Measurements from ENCODE around the gene NDST1.

NDST1 gene

DNA sequence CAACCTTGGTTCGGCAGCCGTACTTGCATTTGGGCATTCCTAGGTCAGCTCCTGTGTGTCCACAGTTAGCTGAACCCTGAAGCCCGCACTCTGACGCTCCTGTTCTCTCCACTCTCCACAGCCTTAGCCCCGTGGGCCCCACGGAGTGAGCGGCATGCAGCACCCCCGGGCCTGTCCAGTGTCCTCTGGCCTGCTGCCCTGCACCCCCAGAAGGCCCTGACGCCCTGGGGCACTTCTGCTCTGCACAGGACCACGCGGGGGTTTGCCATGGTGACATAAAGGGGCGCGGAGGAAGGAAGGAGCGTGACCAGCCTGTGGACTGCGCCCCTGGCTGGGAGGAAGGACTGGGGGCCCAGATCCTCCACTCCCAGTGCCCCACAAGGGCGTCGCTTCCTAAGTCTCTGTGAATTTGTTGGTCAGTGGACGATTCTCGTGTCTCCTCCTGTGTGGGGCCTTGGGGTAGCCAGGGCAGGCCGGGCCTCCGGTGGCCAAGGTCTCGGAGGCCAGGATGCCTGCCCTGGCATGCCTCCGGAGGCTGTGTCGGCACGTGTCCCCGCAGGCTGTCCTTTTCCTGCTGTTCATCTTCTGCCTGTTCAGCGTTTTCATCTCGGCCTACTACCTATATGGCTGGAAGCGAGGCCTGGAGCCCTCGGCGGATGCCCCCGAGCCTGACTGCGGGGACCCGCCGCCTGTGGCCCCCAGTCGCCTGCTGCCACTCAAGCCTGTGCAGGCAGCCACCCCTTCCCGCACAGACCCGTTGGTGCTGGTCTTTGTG is 13.0 kb downstream of the NDST1 start:
- in situ Hi-C loops (cut with HindIII; ENCODE audit: low pct_ligation_motif_present, low sequenced_read_pairs): no loop called here
- H3K4me3 ChIP-seq (ENCODE audit: low read depth, low read length): no peak overlapping the region

DNA sequence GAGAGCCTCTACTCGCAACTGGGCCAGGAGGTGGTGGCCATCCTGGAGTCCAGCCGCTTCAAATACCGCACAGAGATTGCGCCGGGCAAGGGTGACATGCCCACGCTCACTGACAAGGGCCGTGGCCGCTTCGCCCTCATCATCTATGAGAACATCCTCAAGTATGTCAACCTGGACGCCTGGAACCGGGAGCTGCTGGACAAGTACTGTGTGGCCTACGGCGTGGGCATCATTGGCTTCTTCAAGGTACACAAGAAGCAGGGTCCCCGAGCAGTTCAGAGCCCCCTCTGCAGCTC is 13.5 kb downstream of the NDST1 start:
- Histone ChIP-seq H3K36me3 (replicated peaks) (peaks cover 25% of the 10 kb centered on the region), H3K27me3 (replicated peaks) (no peaks in the 10 kb centered on the region), H3K27ac (no peak overlapping the region), H3K4me3 (ENCODE audit: low read depth, low read length) (no peak overlapping the region)
- no peak for DNase-seq
- in situ Hi-C loops (cut with HindIII; ENCODE audit: low pct_ligation_motif_present, low sequenced_read_pairs): no loop called here
- TF ChIP-seq, protein P1, sequence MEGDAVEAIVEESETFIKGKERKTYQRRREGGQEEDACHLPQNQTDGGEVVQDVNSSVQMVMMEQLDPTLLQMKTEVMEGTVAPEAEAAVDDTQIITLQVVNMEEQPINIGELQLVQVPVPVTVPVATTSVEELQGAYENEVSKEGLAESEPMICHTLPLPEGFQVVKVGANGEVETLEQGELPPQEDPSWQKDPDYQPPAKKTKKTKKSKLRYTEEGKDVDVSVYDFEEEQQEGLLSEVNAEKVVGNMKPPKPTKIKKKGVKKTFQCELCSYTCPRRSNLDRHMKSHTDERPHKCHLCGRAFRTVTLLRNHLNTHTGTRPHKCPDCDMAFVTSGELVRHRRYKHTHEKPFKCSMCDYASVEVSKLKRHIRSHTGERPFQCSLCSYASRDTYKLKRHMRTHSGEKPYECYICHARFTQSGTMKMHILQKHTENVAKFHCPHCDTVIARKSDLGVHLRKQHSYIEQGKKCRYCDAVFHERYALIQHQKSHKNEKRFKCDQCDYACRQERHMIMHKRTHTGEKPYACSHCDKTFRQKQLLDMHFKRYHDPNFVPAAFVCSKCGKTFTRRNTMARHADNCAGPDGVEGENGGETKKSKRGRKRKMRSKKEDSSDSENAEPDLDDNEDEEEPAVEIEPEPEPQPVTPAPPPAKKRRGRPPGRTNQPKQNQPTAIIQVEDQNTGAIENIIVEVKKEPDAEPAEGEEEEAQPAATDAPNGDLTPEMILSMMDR (IDR thresholded peaks at IDR 0.05; ENCODE audit: low read depth, low read length, missing control alignments): no peak

More for the DNA sequence above, 13.0 kb downstream of the NDST1 start:
- DNase-seq: no peak
- peaks cover 25% of the 10 kb centered on the region for H3K36me3 ChIP-seq (replicated peaks)
- no peaks in the 10 kb centered on the region for H3K27me3 ChIP-seq (replicated peaks)
- TF ChIP-seq, protein P1 (IDR thresholded peaks at IDR 0.05; ENCODE audit: low read depth, low read length, missing control alignments): no peak
- H3K27ac ChIP-seq: no peak overlapping the region

DNA sequence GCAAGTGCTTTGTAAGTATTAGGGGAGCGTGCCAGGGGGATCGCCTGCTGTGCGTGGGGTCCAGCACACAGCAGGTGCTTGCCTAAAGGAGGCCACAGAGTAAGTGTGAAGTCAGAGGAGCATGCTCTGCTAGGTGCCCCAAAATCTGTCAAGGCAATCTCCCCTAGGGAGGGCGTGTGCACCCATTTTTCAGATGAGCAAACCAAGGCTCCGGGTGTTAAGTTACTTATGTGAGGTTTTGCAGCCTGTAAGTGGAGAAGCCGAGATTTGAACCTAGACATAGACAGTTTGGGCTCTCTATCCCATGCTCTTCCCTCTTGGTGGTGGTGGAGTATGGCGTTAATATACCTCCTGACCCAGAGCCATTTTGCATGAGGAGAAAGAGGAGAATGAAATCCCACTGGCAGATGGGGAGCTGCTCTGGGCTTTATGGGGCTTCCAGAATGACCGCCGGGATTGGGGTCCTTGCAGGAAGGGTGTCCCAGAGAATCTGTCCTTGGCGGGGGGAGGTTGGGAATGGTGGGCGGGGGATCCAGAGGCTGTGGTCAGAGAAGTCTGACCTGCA is 14.1 kb downstream of the NDST1 start:
- H3K4me3 ChIP-seq (ENCODE audit: low read depth, low read length): no peak overlapping the region
- TF ChIP-seq, protein P1 (IDR thresholded peaks at IDR 0.05; ENCODE audit: low read depth, low read length, missing control alignments): no peak
- DNase-seq: no peak
- no peaks in the 10 kb centered on the region for H3K27me3 ChIP-seq (replicated peaks)
- no peak overlapping the region for H3K27ac ChIP-seq
- peaks cover 26% of the 10 kb centered on the region for H3K36me3 ChIP-seq (replicated peaks)
- in situ Hi-C loops (cut with HindIII; ENCODE audit: low pct_ligation_motif_present, low sequenced_read_pairs): no loop called here

DNA sequence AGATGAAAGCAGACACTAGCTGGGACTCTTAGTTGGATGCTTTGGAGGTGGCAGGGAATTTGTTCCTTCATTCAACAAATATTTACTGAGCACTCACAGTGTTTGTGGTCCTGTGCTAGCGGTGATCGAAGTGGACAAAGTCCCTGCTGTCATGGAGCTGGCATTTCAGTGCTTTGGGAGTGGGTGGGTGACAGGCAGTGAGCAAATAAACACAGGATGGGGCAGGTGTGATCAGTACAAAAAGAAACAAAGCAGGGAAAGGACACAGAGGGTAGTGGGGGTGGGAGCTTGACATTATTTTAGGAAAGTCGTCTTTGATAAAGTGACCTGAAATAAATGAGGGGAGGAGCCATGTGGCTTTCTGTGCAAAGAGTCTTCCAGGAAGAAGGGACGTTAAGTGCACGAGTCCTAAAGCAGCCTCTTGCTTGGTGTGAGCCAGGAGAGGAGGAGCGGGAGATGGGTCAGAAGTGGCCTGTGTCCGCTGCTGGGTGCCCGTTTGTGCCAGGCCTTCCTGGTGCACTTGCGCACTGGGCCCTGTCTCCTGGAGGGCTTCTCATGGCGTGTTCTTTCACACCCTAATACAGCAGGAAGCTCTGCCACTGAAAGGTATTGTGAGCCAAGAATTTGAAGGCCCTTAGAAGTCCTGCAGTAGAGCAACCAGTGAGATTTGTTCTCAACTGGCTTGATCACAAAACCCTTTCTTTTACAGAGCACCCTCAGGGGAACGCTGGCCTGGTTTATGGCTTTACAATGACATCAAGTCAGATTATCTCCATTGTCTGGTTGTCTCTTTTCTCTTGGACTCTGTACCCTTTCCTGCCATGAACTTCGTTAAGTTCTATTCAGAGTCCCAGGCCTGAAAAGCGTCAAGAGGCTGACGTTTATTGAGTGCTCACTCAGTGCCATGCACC is 14.8 kb downstream of the NDST1 start:
- in situ Hi-C loops (cut with HindIII; ENCODE audit: low pct_ligation_motif_present, low sequenced_read_pairs): no loop called here
- TF ChIP-seq, protein P1 (IDR thresholded peaks at IDR 0.05; ENCODE audit: low read depth, low read length, missing control alignments): no peak
- no peak for DNase-seq
- Histone ChIP-seq H3K27me3 (replicated peaks) (no peaks in the 10 kb centered on the region), H3K36me3 (replicated peaks) (peaks cover 33% of the 10 kb centered on the region), H3K4me3 (ENCODE audit: low read depth, low read length) (no peak overlapping the region), H3K27ac (no peak overlapping the region)

DNA sequence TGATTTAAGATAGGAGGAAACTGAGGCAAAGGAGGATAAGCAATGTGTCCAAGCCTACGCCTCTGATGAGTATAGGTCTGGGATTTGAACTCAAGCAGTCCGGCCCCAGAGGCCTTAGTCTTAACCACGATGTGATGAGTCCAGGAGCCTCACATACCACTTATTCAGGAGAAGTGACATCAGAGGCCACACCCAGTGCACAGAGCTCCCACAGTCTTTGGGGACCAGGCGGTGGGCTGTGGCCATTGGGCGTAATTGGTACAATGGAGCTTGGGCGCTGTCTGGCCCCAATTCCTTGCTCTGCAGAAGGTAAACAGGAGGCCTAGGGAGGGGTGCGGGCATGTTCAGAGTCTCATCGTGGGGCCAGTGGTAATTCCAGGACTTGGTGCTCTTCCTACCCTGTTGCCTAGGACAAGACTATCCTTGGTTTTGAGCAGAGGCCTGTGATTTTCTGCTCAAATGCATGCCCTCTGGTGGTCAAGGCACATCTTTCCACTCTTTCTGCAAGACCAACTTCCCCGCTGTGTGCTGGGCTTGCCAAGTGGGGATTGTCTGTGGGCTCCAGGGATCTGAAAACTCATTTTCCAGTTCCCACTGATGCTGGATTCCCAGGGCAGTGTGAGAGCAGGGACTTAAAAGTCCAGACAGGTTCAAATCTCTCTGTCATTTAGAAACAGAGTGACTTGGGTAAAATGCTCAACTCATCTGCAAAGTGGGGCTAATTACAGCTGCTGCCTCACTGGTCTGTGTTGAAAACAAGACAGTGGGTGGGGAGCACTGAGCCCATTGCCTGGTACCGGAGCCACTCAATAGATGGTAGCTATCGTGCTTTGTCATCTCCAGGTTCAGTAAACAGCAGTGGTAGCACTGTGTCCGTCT is 15.8 kb downstream of the NDST1 start:
- DNase-seq: peak; percentile 63
- Histone ChIP-seq H3K27ac (no peak overlapping the region), H3K27me3 (replicated peaks) (no peaks in the 10 kb centered on the region), H3K4me3 (ENCODE audit: low read depth, low read length) (no peak overlapping the region), H3K36me3 (replicated peaks) (peaks cover 42% of the 10 kb centered on the region)
- in situ Hi-C loops (cut with HindIII; ENCODE audit: low pct_ligation_motif_present, low sequenced_read_pairs): no loop called here
- TF ChIP-seq, protein P1 (IDR thresholded peaks at IDR 0.05; ENCODE audit: low read depth, low read length, missing control alignments): peak; percentile 87

Data from brain microvascular endothelial cell (primary cell).